PC-9 (cell line): ENCODE results near the gene ACHE. TPM values are rescaled to one million over a fixed set of nuclear protein-coding genes. Genes with fewer than 3 reads are reported as not detected.
A peak's percentile ranks its signal among the peaks of the same experiment; 100 is the strongest.

Source experiments
- BruUV-seq: library from RNA; stranded (reverse); fragments of 400-500 nt; replicated peaks from 2 replicates; lab custom pipeline; 2021; lab: Mats Ljungman, UMichigan
- CTCF ChIA-PET: fragments of 300-600 bp; sonication (Branson Sonifier 250); formaldehyde crosslinking; loops from one replicate; lab custom pipeline; 2022; ENCODE audit warnings: antibody characterized with exemption; lab: Charles Lee
- POLR2A ChIA-PET: fragments of 300-600 bp; sonication (Branson Sonifier 250); formaldehyde crosslinking; loops from one replicate; lab custom pipeline; 2022; ENCODE audit warnings: antibody characterized with exemption; ENCODE audit not compliant: unreplicated experiment; lab: Charles Lee
- DNase-seq, 2 experiments: peaks; one replicate each; pipeline versions ENCODE4 v3.0.0 to v3.0.0-alpha.2; 2015 to 2022; ENCODE audit warnings: mixed read lengths in 1 of 2
- H2AFZ ChIP-seq: fragments of 200-600 bp; sonication (generic); 2 replicates; pipeline ENCODE4 v1.8.1; 2017; ENCODE audit warnings: antibody characterized with exemption
- H3F3A ChIP-seq: fragments of 200-600 bp; sonication (generic); 2 replicates; pipeline ENCODE4 v1.8.1; 2017; ENCODE audit warnings: antibody characterized with exemption, mild to moderate bottlenecking, low read depth; ENCODE audit not compliant: insufficient read depth
- H3K27ac ChIP-seq: fragments of 200-600 bp; sonication (generic); 2 replicates; pipeline ENCODE4 v1.6.1; 2016; ENCODE audit warnings: mixed run types
- H3K27me3 ChIP-seq: fragments of 200-600 bp; sonication (generic); 2 replicates; pipeline ENCODE4 v1.6.1; 2016; ENCODE audit warnings: low read depth, mixed run types; ENCODE audit not compliant: insufficient read depth
- H3K36me3 ChIP-seq: fragments of 200-600 bp; sonication (generic); 2 replicates; pipeline ENCODE4 v1.6.1; 2016; ENCODE audit warnings: low read depth, mixed run types
- H3K4me1 ChIP-seq: fragments of 200-600 bp; sonication (generic); replicated peaks from 2 replicates; pipeline ENCODE4 v1.6.1; 2016; ENCODE audit warnings: mixed run types; ENCODE audit not compliant: insufficient read depth
- H3K4me2 ChIP-seq: fragments of 200-600 bp; sonication (generic); 2 replicates; pipeline ENCODE4 v1.6.1; 2017; ENCODE audit warnings: mixed run types
- H3K4me3 ChIP-seq: fragments of 200-600 bp; sonication (generic); 2 replicates; pipeline ENCODE4 v1.6.1; 2016; ENCODE audit warnings: mixed run types
- H3K79me2 ChIP-seq: fragments of 200-600 bp; sonication (generic); 2 replicates; pipeline ENCODE4 v1.6.1; 2017; ENCODE audit warnings: low read depth, mixed run types
- H3K9me2 ChIP-seq: fragments of 200-600 bp; sonication (generic); 2 replicates; pipeline ENCODE4 v1.8.1; 2017; ENCODE audit warnings: mild to moderate bottlenecking; ENCODE audit not compliant: insufficient read depth
- H3K9me3 ChIP-seq: fragments of 200-600 bp; sonication (generic); 2 replicates; pipeline ENCODE4 v1.8.1; 2016; ENCODE audit warnings: low read depth; ENCODE audit not compliant: insufficient read depth
- H4K20me1 ChIP-seq: fragments of 200-600 bp; sonication (generic); 2 replicates; pipeline ENCODE4 v1.8.1; 2017; ENCODE audit not compliant: insufficient read depth
- EZH2 ChIP-seq: fragments of 200-600 bp; sonication (generic); IDR thresholded peaks from 2 replicates; pipeline ENCODE4 v1.8.0; 2017; ENCODE audit warnings: antibody characterized with exemption, low read depth
- intact Hi-C: fragments of 100-400 bp; cut with micrococcal nuclease; formaldehyde crosslinking; loops from one replicate; pipeline ENCODE4 v1.10.0; 2022; ENCODE audit not compliant: unreplicated experiment
- total RNA-seq: library from RNA; stranded (reverse); gene quantifications from 2 replicates; pipeline ENCODE4 v1.2.3, GENCODE V29; 2021
- TF ChIP-seq, protein P1 (sequence below): fragments of 200-600 bp; sonication (generic); conservative IDR thresholded peaks from 2 replicates; pipeline ENCODE4 v1.6.1; 2017; ENCODE audit warnings: mixed run types, antibody characterized with exemption, mild to moderate bottlenecking, moderate library complexity

ACHE gene
- total RNA-seq, 1 experiment from 2014 or later, result 0.35 TPM

- H3K4me2 ChIP-seq, result no peak overlapping the region
- H3K9me2 ChIP-seq, result no peaks in the 10 kb centered on the region
- CTCF ChIA-PET, result no interaction called here
- H3K9me3 ChIP-seq, result no peaks in the 10 kb centered on the region
- H3K4me1 ChIP-seq, result peaks cover 19% of the 10 kb centered on the region
- H3K79me2 ChIP-seq, result peaks cover 73% of the 10 kb centered on the region
- TF ChIP-seq, protein P1, sequence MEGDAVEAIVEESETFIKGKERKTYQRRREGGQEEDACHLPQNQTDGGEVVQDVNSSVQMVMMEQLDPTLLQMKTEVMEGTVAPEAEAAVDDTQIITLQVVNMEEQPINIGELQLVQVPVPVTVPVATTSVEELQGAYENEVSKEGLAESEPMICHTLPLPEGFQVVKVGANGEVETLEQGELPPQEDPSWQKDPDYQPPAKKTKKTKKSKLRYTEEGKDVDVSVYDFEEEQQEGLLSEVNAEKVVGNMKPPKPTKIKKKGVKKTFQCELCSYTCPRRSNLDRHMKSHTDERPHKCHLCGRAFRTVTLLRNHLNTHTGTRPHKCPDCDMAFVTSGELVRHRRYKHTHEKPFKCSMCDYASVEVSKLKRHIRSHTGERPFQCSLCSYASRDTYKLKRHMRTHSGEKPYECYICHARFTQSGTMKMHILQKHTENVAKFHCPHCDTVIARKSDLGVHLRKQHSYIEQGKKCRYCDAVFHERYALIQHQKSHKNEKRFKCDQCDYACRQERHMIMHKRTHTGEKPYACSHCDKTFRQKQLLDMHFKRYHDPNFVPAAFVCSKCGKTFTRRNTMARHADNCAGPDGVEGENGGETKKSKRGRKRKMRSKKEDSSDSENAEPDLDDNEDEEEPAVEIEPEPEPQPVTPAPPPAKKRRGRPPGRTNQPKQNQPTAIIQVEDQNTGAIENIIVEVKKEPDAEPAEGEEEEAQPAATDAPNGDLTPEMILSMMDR, result no peak
- no peak for TF ChIP-seq EZH2
- no peak overlapping the region for H3K27ac ChIP-seq
- H3K27me3 ChIP-seq, result no peaks in the 10 kb centered on the region
- DNase-seq, result no peak
- no peak overlapping the region for H2AFZ ChIP-seq
- POLR2A ChIA-PET, result interaction anchor here (0.7 kb wide), 1 partner anchor 240 kb away, joined by 3 read pairs; no protein-coding TSS in a partner anchor
- H3K36me3 ChIP-seq, result peaks cover 44% of the 10 kb centered on the region
- H4K20me1 ChIP-seq, result peaks cover 50% of the 10 kb centered on the region
- no peak overlapping the region for H3K4me3 ChIP-seq
- intact Hi-C loops, result no loop called here
- BruUV-seq, result no TSS peak
- H3F3A ChIP-seq, result peaks cover 27% of the 10 kb centered on the region; the same call in 1 of the 2 replicates
These were observed 17.0 kb downstream of the ACHE start for GRCh38 chr7:100878685-100879084.

- CTCF ChIA-PET, result no interaction called here
- Histone ChIP-seq H3K4me2 (no peak overlapping the region), H3K9me3 (no peaks in the 10 kb centered on the region), H3K79me2 (peaks cover 73% of the 10 kb centered on the region), H3K9me2 (no peaks in the 10 kb centered on the region), H3K27me3 (no peaks in the 10 kb centered on the region), H3K4me3 (no peak overlapping the region), H4K20me1 (peaks cover 50% of the 10 kb centered on the region), H3K4me1 (peaks cover 19% of the 10 kb centered on the region), H3F3A (peaks cover 27% of the 10 kb centered on the region; the same call in 1 of the 2 replicates), H3K27ac (no peak overlapping the region), H3K36me3 (peaks cover 37% of the 10 kb centered on the region), H2AFZ (no peak overlapping the region)
- TSS peak; percentile 12 for BruUV-seq
- intact Hi-C loops, result no loop called here
- TF ChIP-seq, protein P1, result no peak
- TF ChIP-seq EZH2, result no peak
- DNase-seq, result no peak
- POLR2A ChIA-PET, result interaction anchor here (0.6 to 0.7 kb wide), 2 partner anchors 98 to 241 kb away, joined by 3 to 4 read pairs; no protein-coding TSS in a partner anchor
These were observed 17.7 kb downstream of the ACHE start for GRCh38 chr7:100878013-100878412.

DNA sequence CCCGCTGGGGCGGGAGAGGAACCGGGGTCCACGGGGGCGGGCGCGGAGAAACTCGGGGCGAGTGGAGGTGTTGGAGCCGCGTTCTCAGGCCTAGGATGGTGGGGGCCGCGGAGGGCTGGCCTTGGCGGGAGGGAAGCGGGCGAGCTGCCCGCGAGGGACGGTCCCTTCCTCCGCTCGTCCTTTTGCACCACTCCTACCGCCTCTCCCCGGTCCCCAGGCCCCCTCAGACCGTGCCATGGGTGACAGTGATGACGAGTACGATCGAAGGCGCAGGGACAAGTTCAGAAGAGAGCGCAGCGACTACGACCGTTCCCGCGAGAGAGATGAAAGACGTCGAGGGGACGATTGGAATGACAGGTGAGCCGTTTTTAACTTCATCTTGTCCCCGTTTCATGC is 20.3 kb downstream of the ACHE start:
- Histone ChIP-seq H3K9me2 (no peaks in the 10 kb centered on the region), H3F3A (peaks cover 33% of the 10 kb centered on the region; the same call in 1 of the 2 replicates), H4K20me1 (peaks cover 36% of the 10 kb centered on the region), H3K27me3 (no peaks in the 10 kb centered on the region), H3K4me3 (peak overlapping the region; percentile 99), H3K4me2 (peak overlapping the region; percentile 100), H3K27ac (peak overlapping the region; percentile 86), H3K4me1 (peaks cover 19% of the 10 kb centered on the region), H3K36me3 (peaks cover 32% of the 10 kb centered on the region), H3K9me3 (no peaks in the 10 kb centered on the region), H2AFZ (peak overlapping the region; percentile 90), H3K79me2 (peaks cover 57% of the 10 kb centered on the region)
- ChIA-PET CTCF (interaction anchor here (0.7 to 1.1 kb wide), 6 partner anchors 14 to 409 kb away, joined by 5 to 12 read pairs (median 6); partner anchors contain the start of genes POP7 and UFSP1), POLR2A (interaction anchor here (0.5 to 1.1 kb wide), 7 partner anchors 12 to 308 kb away, joined by 4 to 24 read pairs (median 10); partner anchors contain the start of genes FBXO24, LRCH4, MOSPD3 and TRIM56)
- TF ChIP-seq, protein P1, result 0 out of 2 replicates have a peak, but pooled peaks have one; percentile 32
- TF ChIP-seq EZH2, result no peak
- no peak for DNase-seq
- intact Hi-C loops, result no loop called here
- BruUV-seq, result no TSS peak
